PC-3 (cell line): ENCODE data around the gene ARAP3. TPM values are rescaled to one million over a fixed set of nuclear protein-coding genes. Genes with fewer than 3 reads are reported as not detected.

ENCODE experiments used
- ATAC-seq: fragments of 200-7000 bp; cut with Tn5 transposase; 2 replicates; pipeline ENCODE4 v1.9.1; 2020; ENCODE audit warnings: mild to moderate bottlenecking, moderate library complexity
- BruUV-seq: library from RNA; stranded (reverse); fragments of 400-500 nt; replicated peaks from 2 replicates; lab custom pipeline; 2021; lab: Mats Ljungman, UMichigan
- CTCF ChIA-PET: fragments of 300-600 bp; sonication (Branson Sonifier 250); formaldehyde crosslinking; loops from one replicate; lab custom pipeline; 2022; ENCODE audit warnings: antibody characterized with exemption; lab: Charles Lee
- POLR2A ChIA-PET: fragments of 300-600 bp; sonication (Branson Sonifier 250); formaldehyde crosslinking; loops from one replicate; lab custom pipeline; 2022; ENCODE audit warnings: antibody characterized with exemption; ENCODE audit not compliant: unreplicated experiment; lab: Charles Lee
- DNase-seq: peaks from one replicate; pipeline ENCODE4 v3.0.0-alpha.2; 2015
- H2AFZ ChIP-seq: fragments of 300-600 bp; sonication (generic); 2 replicates; pipeline ENCODE4 v1.6.0; 2016; ENCODE audit warnings: antibody characterized with exemption, low read length
- H3F3A ChIP-seq: fragments of 300-600 bp; sonication (generic); one replicate; pipeline ENCODE4 v1.6.0; 2017; ENCODE audit warnings: antibody characterized with exemption, low read length, control low read depth, mild to moderate bottlenecking; ENCODE audit not compliant: unreplicated experiment
- H3K27ac ChIP-seq: fragments of 300-600 bp; sonication (generic); 2 replicates; pipeline ENCODE4 v1.5.1; 2016; ENCODE audit warnings: mild to moderate bottlenecking, low read length
- H3K27me3 ChIP-seq: fragments of 300-600 bp; sonication (generic); 2 replicates; pipeline ENCODE4 v1.6.1; 2016; ENCODE audit warnings: low read length, mixed read lengths
- H3K36me3 ChIP-seq: fragments of 300-600 bp; sonication (generic); 2 replicates; pipeline ENCODE4 v1.6.1; 2016; ENCODE audit warnings: low read depth, mixed run types, low read length, mixed read lengths
- H3K4me1 ChIP-seq: fragments of 300-600 bp; sonication (generic); 2 replicates; pipeline ENCODE4 v1.5.1; 2016; ENCODE audit warnings: low read length; ENCODE audit not compliant: insufficient read depth
- H3K4me2 ChIP-seq: fragments of 300-600 bp; sonication (generic); 2 replicates; pipeline ENCODE4 v1.6.0; 2016; ENCODE audit warnings: low read length
- H3K4me3 ChIP-seq: fragments of 300-600 bp; sonication (generic); 2 replicates; pipeline ENCODE4 v1.5.1; 2016; ENCODE audit warnings: mild to moderate bottlenecking, low read length, mixed read lengths
- H3K79me2 ChIP-seq: fragments of 300-600 bp; sonication (generic); 2 replicates; pipeline ENCODE4 v1.6.1; 2017; ENCODE audit warnings: low read length, mixed read lengths
- H3K9ac ChIP-seq: fragments of 300-600 bp; sonication (generic); 2 replicates; pipeline ENCODE4 v1.6.0; 2016; ENCODE audit warnings: mild to moderate bottlenecking, low read length
- H3K9me2 ChIP-seq: fragments of 300-600 bp; sonication (generic); replicated peaks from 2 replicates; pipeline ENCODE4 v1.6.1; 2016; ENCODE audit warnings: mixed run types, low read length, mixed read lengths
- H3K9me3 ChIP-seq: fragments of 300-600 bp; sonication (generic); 2 replicates; pipeline ENCODE4 v1.6.1; 2016; ENCODE audit warnings: low read length, mixed read lengths
- H4K20me1 ChIP-seq: fragments of 300-600 bp; sonication (generic); 2 replicates; pipeline ENCODE4 v1.6.1; 2016; ENCODE audit warnings: low read length, mixed read lengths
- EZH2 ChIP-seq: fragments of 300-600 bp; sonication (generic); IDR thresholded peaks from one replicate; pipeline ENCODE4 v1.6.1; 2017; ENCODE audit warnings: antibody characterized with exemption, mild to moderate bottlenecking, low read length; ENCODE audit not compliant: unreplicated experiment
- EZH2phosphoT487 ChIP-seq: fragments of 300-600 bp; sonication (generic); IDR thresholded peaks from 2 replicates; pipeline ENCODE4 v1.6.1; 2018; ENCODE audit warnings: mild to moderate bottlenecking, antibody characterized with exemption, low read length, borderline replicate concordance
- intact Hi-C: fragments of 100-400 bp; cut with micrococcal nuclease; formaldehyde crosslinking; loops from 2 replicates; pipeline ENCODE4 v1.9.0; 2023
- total RNA-seq: library from RNA; depleted of rRNA; stranded (reverse); fragments of >200 nt; gene quantifications from 2 replicates; pipeline ENCODE4 v1.2.3, GENCODE V29; 2014
- TF ChIP-seq, protein P1 (sequence below): fragments of 300-600 bp; sonication (generic); conservative IDR thresholded peaks from 2 replicates; pipeline ENCODE4 v1.5.1; 2017; ENCODE audit warnings: antibody characterized with exemption, low read depth, mild to moderate bottlenecking, low read length

ARAP3 gene
- total RNA-seq, 1 experiment from 2014 or later = 7.1 TPM

DNA sequence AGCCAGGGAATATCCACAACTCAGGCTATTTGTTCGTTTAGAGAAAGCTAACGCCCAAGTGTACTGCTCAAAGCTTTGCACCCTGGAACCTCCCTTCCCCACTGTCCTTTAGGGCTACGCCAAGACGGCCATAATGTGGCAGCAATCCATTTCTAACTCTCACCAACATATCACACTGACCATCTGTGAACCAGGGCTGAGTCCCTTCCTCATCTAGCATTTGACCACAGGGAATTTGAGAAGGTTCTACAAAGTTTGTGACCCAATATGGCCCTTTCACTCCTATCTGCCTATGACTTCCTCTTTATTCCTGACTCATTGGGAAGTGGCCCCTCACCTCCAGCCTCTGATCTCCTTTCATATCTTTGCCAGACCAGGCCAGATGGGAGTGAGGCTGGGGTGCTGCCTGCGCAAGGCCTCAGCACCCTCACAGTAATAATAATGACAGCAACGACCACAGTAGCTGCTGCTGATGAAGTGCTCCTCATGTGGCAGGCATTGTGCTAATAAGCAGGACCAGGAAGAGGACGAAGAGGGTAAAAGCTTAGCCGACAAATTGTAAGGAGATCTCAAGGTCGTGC, 9.3 kb upstream of the ARAP3 start:
- POLR2A ChIA-PET = interaction anchor here (0.6 kb wide), 2 partner anchors 131 to 1080 kb away, joined by 4 read pairs; no protein-coding TSS in a partner anchor
- H2AFZ ChIP-seq = no peak overlapping the region
- no peaks in the 10 kb centered on the region for H3F3A ChIP-seq
- H3K36me3 ChIP-seq = no peaks in the 10 kb centered on the region
- TF ChIP-seq EZH2phosphoT487 (no peak), EZH2 (no peak)
- TF ChIP-seq, protein P1, sequence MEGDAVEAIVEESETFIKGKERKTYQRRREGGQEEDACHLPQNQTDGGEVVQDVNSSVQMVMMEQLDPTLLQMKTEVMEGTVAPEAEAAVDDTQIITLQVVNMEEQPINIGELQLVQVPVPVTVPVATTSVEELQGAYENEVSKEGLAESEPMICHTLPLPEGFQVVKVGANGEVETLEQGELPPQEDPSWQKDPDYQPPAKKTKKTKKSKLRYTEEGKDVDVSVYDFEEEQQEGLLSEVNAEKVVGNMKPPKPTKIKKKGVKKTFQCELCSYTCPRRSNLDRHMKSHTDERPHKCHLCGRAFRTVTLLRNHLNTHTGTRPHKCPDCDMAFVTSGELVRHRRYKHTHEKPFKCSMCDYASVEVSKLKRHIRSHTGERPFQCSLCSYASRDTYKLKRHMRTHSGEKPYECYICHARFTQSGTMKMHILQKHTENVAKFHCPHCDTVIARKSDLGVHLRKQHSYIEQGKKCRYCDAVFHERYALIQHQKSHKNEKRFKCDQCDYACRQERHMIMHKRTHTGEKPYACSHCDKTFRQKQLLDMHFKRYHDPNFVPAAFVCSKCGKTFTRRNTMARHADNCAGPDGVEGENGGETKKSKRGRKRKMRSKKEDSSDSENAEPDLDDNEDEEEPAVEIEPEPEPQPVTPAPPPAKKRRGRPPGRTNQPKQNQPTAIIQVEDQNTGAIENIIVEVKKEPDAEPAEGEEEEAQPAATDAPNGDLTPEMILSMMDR = no peak
- H3K4me3 ChIP-seq = no peak overlapping the region
- no peak for DNase-seq
- intact Hi-C loops = no loop called here
- no peaks in the 10 kb centered on the region for H3K9me3 ChIP-seq
- H3K9ac ChIP-seq = no peak overlapping the region
- no peaks in the 10 kb centered on the region for H3K79me2 ChIP-seq
- peaks cover 13% of the 10 kb centered on the region for H3K4me1 ChIP-seq
- H3K4me2 ChIP-seq = no peak overlapping the region
- ATAC-seq = no peak
- CTCF ChIA-PET = interaction anchor here (0.7 to 1.5 kb wide), 5 partner anchors 26 to 278 kb away, joined by 3 to 11 read pairs (median 6); partner anchors contain the start of genes PCDH1 and RNF14
- BruUV-seq = no TSS peak
- no peak overlapping the region for H3K27ac ChIP-seq
- no peaks in the 10 kb centered on the region for H3K27me3 ChIP-seq
- H3K9me2 ChIP-seq = no peaks in the 10 kb centered on the region
- no peaks in the 10 kb centered on the region for H4K20me1 ChIP-seq

DNA sequence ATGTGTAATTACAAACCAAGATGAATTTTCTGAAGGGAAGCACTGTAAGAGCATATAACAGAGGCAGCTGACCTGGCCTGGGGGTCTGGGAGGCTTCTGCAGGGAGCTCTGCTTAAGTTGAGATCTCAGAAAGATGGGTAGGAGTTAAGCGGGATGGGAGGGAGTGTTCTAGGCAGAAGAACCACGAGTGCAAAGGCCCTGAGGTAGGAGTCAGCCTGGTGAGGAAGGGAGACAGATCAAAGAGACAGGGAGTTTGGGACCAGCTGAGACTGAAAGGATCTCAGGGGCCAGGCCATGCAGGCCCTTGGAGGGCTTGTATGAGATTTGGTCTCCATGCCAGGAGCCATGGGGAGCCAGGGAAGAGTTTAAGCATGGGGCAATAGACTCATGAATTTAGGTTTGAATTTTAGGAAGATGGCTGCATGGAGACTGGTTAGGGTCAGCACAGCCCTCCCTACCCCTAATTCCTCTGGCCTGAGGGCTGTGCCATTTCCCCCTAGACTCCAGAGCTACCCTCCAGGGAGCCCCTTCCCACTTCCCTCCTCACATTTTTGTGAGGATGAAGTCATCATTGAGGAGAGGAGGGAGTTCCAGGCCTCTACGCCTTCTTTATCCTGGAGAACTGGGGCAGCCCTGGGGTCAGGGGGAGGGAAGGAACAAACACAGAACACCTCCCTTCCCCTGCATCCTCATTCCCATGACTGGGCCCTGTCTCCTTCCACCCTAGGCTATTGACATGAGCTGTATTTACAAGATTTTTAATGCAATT, 4.8 kb upstream of the ARAP3 start:
- Histone ChIP-seq H3K27ac (no peak overlapping the region), H3K4me3 (no peak overlapping the region), H3K9me2 (no peaks in the 10 kb centered on the region), H3K4me2 (no peak overlapping the region), H3K79me2 (no peaks in the 10 kb centered on the region), H3K4me1 (peaks cover 15% of the 10 kb centered on the region), H3K9me3 (no peaks in the 10 kb centered on the region), H3F3A (no peaks in the 10 kb centered on the region), H3K27me3 (no peaks in the 10 kb centered on the region), H4K20me1 (no peaks in the 10 kb centered on the region), H2AFZ (no peak overlapping the region), H3K36me3 (no peaks in the 10 kb centered on the region), H3K9ac (no peak overlapping the region)
- POLR2A ChIA-PET = no interaction called here
- BruUV-seq = no TSS peak
- CTCF ChIA-PET = no interaction called here
- TF ChIP-seq EZH2phosphoT487 (no peak), EZH2 (no peak)
- TF ChIP-seq, protein P1 = no peak
- no peak for DNase-seq
- ATAC-seq = no peak
- intact Hi-C loops = no loop called here

DNA sequence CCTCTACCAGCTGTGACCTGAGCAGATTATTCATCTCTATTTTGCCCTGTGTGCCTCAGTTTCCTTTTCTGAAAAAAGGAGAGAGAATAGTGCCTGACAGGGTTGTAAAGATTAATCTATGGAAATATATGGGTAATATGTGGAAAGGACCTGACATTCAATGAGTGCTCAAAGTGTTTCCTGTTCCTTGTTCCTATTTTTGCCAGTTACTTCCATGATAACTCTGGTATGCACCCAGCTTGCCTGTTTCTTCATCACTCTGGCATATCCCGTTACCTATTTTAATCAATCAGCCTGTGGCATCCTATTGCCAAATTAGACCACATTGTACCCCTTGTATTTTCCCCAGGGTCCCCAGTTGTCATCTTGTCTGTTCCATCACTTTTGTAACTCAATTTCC, 3.6 kb upstream of the ARAP3 start:
- Histone ChIP-seq H3K4me1 (peaks cover 26% of the 10 kb centered on the region), H3K9me3 (no peaks in the 10 kb centered on the region), H3F3A (peaks cover 4% of the 10 kb centered on the region), H3K4me3 (no peak overlapping the region), H3K36me3 (no peaks in the 10 kb centered on the region), H2AFZ (no peak overlapping the region), H3K9me2 (no peaks in the 10 kb centered on the region), H3K4me2 (no peak overlapping the region), H4K20me1 (no peaks in the 10 kb centered on the region), H3K27me3 (no peaks in the 10 kb centered on the region), H3K79me2 (peaks cover 3% of the 10 kb centered on the region), H3K27ac (no peak overlapping the region), H3K9ac (no peak overlapping the region)
- no peak for DNase-seq
- ChIA-PET CTCF (no interaction called here), POLR2A (no interaction called here)
- no TSS peak for BruUV-seq
- ATAC-seq = no peak
- intact Hi-C loops = no loop called here
- TF ChIP-seq EZH2 = no peak
- TF ChIP-seq, protein P1 = no peak
- TF ChIP-seq EZH2phosphoT487 = no peak
